Fibroblast of skin of scalp (primary cell): ENCODE data around the gene SPATS2L.

Source experiments
- DNase-seq: peaks from one replicate; pipeline ENCODE4 v3.0.0-alpha.2; 2013

SPATS2L gene

DNA sequence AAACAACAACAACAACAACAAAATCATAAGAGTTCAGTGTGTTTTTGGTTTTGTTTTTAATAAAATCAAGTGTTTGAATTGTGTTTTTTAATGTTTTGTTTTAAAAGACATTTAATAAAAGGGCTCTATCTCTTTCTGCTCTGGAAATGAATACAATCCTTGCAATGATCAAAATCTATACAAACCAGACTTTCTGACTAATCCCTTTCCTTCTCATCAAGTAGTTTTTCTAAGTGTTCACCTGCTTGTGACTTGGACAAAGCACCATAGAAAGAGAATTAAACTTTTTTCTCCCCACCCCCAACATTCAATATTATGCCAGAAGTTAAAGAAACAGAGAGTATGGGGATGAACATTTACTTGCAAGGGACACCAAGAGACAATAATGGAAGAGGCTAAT lies 142.0 kb downstream of the SPATS2L start:
- DNase-seq = no peak

DNA sequence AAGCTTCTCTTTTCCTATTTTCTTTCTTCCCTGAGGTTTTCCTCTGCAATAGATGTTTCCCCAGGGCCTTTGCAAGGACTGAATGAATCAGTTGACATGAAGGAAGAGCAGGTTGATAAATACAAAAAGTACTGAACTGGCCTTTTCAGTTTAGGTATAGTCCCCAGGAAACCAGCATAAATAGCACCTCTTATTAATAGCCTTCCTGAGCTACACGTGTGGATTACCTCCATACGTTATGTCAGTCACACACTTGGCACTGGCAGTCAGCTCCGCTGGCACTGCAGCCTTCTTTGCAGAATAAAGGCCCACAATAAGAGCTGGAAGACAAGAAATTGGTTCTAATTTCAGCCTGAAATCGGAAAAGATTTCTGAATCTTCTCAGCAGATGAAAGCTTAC lies 142.7 kb downstream of the SPATS2L start:
- DNase-seq = no peak

DNA sequence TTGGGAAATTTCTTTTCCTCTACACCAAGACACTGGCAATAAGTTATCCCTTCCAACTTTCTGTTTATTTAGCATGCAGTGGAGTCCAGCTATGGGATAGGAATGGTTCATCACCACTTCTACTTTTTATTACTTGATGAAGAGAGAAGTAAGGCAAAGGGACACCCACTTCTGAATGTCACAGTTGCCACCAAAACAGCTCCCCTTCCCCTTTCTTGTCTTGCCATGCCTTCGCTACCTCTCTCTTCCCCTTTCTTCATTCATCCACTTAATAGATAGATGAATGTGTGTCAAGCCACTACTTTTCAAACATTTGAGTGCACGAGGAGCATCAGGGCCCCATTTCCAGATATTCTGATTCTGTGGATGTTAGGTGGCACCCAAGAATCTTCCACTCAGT lies 143.8 kb downstream of the SPATS2L start:
- no peak for DNase-seq

DNA sequence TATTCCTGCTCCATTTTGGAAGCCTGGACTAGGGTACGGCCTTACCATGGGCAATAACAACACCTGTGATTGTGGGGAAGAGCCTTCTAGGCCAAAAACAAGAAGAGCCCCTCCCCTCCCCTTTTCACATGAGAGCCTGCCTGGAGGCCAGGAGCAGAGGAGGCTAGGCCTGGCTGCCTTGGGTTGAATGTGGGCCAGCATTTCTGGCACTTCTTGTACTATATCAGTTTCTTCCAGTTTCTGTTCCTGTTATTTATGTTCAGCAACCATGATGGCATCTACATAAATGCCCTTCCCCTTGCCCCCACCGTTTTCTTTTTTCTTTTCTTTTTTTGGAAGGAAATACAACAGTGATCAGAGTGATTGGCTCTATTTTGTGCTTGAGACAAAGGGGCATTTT lies 145.0 kb downstream of the SPATS2L start:
- DNase-seq = no peak

DNA sequence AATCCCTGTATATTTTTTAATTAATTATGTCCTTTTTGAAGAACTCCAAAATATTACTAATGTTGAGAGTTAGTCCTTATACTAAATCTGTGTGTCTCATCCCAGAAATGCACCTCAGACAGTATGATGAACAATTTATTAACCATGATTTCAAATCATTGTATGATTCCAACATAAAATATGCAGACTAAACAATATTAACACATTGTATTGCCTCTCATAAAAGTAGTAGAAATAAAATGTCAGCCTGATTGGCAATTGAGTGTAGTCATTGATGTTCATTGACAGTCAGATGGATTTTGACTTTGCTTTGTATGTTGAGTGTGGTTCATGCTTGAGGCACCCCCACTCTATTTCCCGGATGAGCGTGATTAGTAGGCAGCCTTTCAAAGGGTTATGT lies 145.9 kb downstream of the SPATS2L start:
- DNase-seq = no peak

DNA sequence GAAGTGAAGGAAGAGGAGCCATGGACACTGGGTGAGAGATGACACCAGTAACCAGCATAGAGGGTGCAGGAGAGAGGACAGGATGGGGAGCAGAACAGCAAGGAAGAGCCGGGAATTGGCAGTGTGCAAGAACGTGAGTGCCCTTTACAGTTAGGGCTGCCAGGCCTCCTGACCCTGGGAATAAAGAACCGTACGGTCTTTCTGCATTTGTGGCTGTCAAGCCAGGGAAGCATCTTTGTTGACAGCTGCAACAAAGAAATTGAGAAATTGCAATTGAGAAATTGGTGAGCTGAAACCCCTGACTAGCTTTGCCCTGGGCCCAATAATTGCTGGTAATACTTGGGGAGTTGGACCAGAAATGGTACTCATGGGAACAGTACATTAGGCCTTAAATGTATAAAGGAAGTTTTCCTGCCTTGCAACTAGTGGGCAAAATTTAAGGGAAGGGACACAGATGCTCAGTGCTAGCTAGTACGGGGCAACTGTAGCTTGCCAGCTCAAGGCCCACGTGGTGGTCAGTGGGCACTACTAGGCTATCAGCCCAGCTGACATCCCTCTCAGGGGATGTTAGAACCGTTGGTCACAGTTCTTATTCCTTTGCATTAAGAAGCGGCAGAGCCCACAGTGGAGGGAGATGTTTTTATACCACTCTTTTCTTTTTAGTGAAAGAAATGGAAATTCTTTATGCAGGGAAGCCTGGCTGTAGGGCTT lies 146.8 kb downstream of the SPATS2L start:
- no peak for DNase-seq

DNA sequence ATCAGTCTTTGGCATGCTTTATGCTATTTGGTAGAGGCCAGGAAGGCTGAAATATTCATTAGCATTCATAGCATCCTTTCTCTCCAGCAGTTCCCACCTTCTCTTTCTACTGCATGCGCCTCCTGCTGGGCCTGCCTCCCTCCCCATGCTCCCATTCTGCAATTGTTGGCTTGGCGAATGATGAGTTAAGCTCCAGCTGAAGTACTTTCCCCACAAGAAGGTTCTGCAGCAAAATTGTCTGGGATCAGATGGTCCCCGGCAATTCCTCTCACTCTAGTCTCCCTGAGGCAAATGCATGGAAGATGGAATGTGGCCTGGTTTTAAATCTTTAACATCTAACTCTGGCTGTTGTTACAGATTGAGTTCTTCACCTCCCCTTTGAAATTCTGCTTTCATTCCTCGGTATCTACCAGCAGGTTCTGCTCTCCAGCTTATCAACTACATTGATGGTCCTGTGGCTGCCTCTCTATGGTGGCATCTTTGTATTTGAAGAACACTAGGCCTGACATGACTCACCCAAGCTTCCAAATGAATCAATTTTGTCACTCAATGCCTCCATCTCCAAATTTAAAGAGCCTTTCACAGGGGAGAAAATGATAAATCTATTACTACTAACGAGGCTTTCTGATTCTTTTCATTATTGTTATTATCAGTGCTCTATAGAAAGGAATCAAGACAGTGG lies 147.5 kb downstream of the SPATS2L start:
- no peak for DNase-seq

DNA sequence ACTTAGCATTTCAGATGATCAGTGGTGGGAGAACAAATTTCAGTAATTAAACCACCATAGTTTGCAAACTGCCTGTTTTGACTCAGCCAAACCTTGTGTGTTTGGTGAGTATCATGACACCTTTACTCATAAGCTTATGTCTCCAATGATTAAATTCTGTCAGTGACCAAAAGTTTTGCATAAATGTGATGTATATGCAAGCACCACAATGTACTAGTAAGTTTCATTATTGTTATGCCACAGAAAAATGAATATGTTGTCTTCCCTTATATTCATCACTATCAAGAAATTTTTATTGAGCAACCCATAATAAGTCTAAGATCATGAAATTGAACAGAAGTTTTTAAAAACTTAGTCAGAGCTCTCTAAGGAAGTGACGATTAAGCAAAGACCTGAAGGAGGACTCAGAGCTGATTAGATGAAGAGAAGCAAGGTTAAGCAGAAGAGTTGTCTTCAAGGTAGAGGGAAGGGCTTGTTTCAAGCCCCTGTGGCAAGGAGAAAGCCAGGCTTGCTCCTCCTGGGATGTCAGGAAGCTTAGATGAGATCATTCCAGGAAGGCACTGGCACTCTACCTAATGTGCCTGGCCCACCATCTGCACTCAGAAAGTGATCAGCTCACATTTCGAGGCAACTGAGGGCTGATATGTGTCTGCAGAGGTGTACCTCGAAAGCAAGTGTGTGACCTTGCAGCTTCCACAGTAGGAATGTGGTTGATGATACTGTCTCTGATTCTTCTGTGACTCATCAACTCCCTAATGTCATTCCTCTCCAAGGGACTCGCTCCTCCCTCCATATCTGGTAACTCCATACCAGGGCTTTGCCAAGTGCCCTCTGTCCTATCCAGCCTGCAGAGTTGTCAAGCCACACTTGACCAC lies 148.7 kb downstream of the SPATS2L start:
- DNase-seq = peak; percentile 54

DNA sequence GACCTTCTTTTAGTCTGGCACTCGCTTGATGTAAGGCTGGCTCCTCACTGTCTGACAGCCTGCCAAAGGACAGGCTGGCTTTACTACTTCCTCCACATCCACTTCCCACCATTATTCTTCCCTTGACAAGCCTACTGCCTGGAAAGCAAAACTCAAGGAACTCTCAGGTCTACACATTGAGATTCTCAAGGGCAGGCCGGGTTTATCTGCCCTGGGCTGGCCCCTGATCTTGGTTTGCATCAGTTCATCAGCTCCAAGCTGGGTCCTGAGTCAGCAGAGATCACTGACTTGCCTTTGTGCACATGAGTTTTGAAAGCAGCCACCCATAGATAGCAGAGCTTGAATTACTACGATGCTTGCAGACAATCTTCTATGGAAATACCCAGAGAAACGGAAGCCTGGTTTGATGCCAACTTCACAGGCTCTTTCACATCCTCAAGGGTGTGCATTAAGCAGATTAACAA lies 149.5 kb downstream of the SPATS2L start:
- no peak for DNase-seq

DNA sequence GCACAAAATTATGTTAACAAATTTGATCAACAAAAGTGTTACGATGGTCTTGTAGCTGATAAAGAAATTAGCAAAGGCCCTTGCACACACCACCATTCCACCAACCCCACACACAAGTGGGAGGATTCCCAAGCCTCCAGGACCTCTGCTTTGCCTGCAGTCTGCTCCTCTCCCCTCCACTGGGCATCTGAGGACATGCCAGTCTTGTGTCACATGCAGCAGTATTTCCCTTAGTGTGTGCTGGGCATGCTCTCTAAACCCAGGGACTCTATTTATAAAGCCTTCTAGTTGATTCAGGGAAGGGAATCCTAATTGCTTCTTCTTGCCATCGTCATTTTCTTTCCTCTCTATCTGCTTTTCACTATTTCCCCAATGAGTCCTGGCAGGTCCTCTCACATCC lies 150.1 kb downstream of the SPATS2L start:
- DNase-seq = no peak

DNA sequence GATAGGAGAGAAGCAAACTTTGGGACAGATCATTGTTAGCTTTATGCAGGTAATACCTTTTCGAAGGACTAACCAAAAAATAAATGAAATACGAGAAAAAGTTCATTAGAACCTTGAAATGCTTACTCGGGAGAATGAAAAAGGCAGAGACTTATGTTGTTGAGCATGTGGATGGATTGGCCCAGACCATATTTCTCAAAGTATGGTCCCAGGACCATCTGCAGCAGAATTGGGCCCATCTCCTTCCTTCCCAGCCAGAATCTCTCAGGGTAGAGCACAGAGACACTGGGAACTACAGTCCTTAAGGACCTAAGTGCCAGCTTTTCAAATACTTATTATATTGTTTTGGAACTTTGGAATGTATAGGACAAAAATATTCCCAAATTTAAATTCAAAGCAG lies 152.6 kb downstream of the SPATS2L start:
- DNase-seq = no peak

DNA sequence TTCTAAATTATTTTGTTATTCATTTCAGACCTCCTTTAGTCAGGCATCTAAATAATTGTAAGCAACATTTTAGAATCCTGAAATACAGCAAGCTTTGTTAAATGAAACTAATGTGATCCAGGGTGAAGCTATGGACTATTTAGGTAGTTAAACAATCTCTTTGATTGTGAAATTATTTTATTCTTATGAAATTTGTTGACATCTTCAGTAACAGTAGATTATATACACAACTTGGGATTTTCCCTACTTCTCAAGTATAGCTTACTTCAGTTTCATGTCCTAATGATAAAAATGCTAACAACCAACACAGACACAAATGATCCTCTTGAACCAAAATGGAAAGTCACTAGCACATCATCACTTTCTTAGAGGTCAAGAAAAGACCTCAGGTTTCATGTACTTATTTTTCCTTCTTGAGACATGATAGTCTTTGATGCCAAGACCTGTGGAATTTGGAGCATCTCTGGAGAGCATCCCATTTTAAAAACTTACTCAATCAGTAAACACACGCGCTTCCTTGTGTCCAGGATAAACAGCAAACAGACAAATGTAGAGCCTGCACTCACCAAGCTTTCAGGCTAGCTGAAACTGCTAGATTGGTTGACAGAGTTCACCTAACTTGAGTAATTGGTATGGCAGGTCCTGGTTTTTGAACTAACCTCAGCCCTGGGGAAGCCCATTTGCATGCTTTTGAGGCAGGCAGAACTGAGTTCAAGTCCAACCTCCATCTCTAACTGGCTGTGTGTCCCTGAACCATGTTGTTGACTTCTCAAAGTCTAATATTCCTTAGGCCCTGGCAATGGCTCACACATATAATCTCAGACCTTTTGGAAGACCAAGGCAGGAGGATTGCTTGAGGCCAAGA lies 155.6 kb downstream of the SPATS2L start:
- no peak for DNase-seq

DNA sequence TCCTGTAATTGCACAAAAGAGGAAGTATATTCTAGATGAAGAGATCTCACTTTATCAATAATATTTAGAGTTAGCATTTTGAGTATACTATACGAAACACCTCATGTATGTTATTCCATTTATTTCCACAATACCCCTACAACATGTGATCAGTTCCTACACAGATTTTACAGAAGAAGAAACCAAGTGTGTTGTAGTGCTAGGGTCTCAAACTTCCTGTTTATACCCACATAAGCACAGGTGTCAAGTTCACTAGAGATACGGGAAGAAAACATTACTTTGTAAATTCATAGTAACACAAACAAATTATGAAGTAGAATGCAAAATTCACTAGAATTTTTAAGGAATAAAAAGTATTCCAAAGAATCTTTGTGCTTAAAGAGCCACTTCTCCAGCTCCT lies 157.0 kb downstream of the SPATS2L start:
- no peak for DNase-seq

DNA sequence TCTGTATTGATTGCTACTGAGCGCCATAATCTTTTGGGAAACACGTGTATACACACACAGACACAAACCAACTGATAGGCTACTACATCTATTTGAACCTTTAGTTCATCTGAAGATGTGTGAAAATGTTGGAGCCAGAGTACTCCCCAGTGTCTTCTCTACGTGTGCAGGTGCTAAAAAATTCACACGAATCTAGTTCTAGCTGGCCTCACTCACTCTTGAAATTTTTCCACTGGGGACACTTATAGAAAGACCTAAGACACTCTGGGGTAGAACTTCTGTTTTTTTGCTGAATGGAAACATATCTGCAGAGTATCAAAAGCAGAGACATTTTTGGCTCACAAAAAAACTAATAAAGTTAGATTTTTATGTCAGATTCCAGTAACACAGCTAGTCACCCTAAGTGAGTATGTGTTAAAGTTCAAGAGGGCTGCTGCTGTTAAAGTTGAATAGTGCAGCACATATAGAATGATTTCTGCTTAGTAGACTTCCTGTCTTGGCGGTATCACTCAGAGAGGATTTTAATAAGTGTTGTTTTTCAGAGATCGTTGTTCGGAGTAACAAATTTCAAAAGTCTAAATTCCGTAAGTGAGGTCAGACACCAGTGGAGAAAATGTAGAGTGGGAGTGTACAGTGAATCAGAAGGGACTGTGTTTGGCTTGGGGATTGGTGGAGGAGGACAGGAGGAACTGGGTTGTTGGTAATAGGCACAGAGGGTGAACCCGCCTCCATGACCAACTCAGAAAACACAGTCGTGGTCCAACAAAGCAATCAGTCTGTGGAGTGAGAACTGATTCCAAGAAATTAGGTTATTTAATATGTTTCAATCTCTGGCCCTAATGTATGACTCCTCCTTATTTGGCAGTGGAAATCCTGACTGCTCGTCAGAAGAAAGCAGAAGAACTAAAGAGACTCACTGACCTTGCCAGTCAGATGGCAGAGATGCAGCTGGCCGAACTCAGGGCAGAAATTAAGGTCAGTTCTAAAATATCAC lies 160.2 kb downstream of the SPATS2L start:
- no peak for DNase-seq

DNA sequence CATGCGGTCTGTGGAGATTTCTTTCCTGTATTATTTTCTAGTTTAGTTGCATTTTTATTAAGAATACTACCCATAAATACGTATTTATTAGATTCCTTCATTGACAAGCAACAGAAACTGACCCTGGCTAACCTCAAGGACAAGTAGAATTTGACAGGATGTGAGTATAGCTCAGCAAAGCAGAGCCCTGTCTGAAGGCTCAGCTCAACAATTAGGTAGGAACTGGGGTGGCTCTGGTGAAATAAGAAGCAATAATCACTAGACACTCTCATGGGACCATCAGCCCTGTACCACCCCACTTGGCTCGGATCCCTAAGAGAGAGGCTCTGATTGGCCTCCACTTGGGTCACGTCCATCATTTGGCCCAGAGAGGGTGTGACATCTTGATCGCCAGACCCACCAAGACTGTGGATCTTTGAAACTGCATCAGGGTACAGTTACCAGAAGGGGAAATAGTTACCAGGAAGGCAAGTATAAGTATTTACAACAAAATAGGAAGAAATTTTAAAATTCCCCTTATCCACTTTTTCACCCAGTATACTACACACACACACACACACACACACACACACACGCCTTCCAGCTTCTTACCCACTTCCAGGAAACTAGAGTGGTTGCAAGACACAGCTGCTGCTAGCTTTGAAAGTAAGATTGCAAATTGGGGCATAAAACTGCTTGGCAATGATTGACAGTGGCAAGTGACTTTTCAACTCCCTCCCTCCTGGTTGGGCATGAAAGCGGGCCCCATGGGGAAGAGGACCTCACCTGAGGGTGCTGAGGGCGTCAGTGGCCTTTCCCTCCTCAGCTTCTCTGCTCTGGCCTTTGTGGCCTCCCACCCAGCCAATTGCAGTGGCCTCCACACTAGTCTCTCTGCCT lies 161.6 kb downstream of the SPATS2L start:
- no peak for DNase-seq

DNA sequence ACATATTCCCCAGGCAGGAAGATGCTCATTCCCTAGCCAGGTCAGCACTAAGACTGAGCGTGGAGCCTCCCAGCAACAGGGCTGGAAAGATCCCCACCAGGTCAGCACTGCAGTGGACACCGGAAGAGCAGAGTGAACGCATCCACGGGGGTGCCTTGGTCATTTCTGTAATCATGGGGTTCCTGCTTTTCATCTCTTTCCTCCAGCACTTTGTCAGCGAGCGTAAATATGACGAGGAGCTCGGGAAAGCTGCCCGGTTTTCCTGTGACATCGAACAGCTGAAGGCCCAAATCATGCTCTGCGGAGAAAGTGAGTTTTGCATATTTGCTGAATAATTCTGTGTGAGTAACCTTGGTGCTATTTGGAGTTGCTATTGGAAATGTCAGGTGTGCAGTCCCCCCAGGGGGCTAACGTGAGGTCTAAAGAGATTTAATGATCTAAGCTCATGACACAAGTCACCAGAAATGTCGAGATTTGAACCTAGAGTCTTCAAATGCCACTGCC lies 163.3 kb downstream of the SPATS2L start:
- no peak for DNase-seq

DNA sequence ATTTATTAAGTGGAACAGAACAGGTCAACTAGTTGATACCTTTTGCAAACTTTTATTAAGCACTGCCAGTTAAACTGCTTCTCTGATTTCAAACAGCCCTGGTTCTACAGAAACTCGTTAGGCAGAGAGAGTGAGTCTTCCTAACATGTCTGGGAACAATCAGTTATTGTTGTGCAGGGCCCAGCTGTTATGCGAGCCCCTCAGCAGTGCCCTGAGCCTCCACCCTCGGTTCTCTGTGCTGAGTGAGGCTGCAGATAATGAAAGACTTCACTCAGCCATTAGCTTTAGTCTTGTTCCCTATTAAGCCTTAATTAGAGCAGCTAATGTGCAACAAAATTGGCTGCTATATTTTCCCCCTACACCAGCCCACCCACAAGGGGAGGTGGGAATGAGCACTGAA lies 163.7 kb downstream of the SPATS2L start:
- no peak for DNase-seq

DNA sequence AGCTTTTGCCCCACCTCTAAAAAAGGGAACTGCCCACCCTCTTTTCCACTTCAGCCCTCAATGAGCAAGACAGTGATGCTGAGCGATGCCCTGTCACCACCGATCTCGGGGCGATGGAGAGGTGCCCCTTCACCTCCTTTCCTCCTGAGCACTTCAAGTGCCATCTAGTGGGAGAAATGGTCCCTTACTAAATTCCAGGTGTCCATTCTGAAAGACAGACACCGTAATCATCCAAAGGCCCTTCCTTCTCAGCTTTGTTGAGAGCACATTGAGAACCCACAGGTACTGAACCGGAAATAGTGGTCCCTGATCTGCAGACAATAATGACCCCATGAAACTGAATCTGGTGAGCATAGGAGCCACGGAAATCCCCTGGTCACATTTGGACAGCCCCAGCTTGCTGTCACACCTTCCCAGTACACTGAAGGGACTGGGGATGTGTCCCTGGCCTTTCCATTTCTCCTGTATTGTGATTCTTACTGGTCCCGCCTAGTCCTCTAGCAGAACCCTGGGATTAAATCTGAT lies 164.9 kb downstream of the SPATS2L start:
- DNase-seq = peak; percentile 34

DNA sequence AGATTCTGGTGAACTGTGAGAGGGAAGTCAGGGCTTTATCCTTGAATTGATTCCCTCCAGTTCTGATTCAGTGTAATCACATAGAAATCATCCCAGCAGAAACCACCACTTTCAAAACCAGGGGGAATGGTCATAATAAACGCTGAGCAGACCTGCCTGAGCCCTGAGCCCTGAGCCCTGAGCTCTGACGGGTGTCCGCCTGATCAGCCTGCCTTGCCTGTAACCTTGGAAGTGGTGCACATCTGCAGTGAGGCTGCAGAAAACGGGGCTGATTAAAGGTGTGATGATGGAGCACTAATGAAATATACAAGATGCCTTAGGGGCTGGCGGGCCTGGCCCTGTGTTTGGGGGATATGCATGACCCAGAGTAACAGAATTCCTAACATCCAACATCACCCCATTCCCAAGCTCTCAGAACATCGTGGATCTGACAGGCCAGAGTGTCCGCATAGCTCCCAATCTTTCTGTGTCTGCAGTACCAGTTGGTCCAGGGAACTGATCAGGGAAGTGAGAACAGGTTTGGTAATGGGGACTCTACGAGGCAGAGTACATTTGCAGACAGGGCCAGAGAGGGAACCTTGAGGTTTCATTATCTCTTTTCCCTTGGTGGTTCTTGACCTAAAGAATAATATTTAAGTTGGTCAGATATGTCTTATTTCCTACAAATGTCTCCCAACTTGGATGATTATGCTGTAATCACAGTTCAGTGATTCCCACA lies 165.6 kb downstream of the SPATS2L start:
- no peak for DNase-seq
